ENCODE data around the gene SGPP2.

Gene SGPP2

GRCh38 chr2:222479859-222480258, 55.5 kb downstream of the SGPP2 start:
- no peak for DNase-seq

DNA sequence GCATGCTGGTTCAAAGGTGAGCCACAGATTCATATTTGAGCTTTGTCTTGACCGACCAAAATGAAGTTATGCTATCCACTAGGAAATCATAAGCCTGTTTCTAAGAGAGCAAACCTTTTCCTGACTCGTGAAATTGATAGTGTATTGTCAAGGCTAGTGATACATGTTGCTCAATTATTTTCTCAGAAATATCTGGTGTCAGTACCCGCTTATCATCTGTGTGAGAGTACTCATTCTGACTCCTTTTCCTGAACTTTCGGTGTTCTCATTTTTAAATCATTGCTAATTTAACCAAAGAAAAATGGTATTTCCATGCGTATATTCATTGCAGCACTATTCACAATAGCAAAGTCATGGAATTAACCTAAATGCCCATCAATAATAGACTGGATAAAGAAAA, 56.2 kb downstream of the SGPP2 start:
- DNase-seq: no peak

- no peak for DNase-seq
Measured at GRCh38 chr2:222481941-222482340, 57.6 kb downstream of the SGPP2 start.

GRCh38 chr2:222483513-222484039, 59.2 kb downstream of the SGPP2 start:
- DNase-seq: no peak

DNA sequence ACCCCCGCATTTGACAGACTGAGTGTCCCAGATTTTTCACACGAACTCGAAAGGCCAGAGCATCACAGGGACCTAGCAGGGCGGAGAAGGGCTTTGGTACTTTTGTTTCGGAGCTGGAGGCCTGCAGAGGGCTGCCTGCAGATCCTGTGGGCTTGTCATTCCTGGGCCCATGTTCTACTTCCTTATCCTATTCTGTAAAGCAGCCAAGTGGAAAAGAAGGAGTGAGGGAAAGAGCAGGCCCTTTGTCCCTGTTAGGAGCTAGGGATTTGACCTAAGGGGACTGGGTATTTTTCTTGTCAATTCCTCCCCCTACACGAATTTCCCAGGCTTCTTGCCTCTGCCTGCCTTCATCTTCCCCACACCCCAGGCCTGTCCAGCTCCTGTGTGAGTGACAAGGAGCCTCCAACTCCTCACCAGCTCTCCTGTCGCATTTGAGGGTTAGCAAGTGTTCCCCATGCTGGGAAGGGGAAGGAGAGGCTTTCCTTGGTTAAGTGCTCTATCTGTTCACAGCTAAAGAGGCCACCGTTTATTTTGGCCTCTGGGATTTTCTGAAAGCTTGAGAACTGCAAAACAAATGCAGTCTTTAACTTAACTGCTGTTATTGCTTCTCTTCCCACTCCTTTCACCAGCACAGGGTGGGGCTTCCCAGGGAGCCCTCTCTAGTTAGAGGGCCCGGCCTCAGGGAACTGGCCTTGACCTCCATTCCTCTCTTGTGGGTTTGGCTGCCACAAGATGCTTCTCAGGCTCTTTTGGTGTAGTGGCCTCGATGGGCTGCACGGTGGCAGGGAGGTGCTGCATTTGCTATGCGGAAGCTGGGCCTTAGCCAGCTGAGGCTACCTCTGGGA, 61.2 kb downstream of the SGPP2 start:
- no peak for DNase-seq

GRCh38 chr2:222490131-222490530, 65.8 kb downstream of the SGPP2 start:
- no peak for DNase-seq

GRCh38 chr2:222492683-222493082, 68.3 kb downstream of the SGPP2 start:
- no peak for DNase-seq

DNA sequence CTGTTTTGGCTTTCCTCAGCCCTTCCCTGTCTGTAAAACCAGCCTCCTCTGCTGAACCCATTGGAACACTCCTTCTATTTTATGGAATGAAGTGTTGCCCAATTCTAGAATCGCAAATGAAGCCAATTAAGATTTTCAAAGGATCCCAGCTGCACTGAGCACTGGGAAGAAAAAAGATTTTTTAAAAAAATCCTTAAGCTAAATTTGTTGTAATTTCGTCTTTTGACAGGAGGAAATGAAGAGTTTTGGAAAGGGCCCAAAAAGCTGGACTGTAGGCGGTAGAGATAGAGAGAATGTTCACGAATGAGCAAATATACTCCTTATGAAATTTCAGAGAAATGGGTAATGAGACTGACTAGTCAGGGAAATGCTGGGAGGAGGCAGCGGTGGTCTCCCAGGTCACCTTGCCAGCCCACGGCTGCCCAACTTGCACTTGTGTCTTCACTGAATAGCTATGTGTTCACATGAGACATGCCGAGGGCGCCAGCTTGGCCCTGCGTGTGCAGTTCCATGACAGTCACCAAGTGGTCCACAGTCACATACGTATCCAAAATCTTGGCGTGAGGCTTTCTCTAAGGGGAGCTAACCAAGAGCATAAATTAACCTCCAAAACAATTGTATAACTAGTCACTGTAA, 69.9 kb downstream of the SGPP2 start:
- no peak for DNase-seq

DNA sequence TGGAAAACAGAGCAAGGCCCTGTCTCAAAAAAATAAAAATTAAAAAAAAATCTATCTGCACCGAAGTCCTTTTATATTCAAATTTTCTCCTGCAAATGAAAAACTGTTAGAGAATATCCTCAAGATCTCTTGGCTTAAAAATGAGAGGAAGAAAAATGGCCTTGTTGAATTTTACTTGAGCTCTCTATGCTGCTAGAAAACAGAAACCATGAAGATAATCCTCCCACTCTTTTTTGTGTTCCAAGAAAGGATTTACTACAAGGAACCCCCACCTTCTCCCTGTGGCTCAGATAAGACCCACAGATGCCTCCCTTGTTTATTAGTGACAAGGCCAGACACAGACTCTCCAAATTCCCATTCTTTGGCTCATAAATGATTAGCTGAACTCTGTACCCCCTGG, 71.0 kb downstream of the SGPP2 start:
- DNase-seq: no peak

GRCh38 chr2:222499226-222499625, 74.9 kb downstream of the SGPP2 start:
- DNase-seq: no peak

DNA sequence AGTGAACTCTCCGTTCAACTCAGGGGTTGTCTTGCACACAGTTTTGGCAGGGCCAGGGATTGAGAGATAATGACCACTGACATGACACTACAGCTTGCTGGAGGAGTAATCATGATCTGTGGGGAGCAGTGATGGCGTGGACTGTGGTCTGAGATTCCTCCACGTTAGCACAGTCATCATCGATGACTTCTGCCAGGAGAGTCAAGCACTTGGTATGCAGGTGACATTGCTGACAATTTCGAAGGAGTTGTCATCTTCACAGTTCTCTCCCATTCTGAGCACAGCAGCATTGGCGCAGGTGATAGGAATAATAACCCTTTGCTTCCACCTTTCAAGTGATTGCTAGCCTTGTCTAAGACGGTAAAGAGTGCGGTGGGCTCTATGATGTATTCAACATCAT, 79.8 kb downstream of the SGPP2 start:
- no peak for DNase-seq

DNA sequence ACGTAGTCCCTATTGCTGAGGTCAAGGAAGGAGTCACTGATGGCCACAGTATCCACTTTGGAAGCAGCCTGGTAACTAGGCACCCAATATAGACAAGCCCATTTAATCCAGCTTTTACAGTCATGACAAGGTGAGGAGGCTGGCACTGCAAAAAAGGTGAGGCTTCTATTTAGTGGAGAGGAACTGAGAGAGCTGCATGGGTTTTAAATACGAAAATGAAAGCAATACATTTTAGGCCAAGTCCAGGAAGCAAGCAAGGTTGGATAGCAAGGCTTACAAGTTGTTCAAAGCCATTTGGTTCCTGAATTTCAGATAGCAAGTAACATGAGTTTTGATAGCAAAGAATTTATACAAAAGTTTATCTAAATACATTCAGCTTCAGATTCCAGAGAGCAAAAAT, 80.4 kb downstream of the SGPP2 start:
- DNase-seq: no peak

GRCh38 chr2:222506230-222506935, 82.0 kb downstream of the SGPP2 start:
- no peak for DNase-seq

DNA sequence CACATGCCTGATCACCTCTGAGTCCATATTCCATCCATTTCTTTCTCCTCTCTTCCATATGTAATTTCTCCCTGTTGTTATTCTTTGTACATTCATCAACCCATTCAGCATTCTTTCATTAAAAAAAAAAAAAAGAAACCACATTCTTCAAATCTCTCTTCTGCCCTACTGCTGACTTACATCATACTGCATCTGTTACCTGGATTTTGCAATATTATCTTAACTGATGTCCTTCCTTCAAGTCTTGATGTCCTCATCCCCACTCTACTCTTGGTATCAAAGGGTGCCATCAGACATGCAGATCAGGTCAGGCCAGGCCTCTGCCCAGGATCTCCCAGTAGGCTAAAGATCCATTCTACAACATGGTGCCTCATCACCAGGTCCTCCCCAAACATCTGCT, 90.6 kb downstream of the SGPP2 start:
- no peak for DNase-seq

- DNase-seq: no peak
Measured at GRCh38 chr2:222518570-222519381, 94.4 kb downstream of the SGPP2 start.

DNA sequence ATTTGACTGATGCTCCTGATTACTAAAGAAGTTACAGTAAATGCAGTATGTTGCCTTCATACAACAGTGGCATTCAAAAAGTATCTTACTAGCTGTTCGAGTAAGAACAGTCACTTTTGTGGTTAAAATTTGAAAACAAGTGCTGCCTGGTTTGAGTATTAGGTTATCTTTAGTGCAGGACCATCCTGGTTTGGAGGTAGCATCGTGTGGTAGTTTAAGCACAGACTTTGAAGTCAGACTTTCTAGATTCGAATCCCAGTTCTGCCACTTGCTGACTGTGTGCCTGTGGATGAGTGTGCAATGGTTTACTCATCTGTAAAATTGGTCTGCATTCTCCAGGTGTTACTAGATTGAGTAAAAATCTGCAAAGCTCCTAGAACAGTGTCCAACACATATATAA, 96.8 kb downstream of the SGPP2 start:
- DNase-seq: no peak

DNA sequence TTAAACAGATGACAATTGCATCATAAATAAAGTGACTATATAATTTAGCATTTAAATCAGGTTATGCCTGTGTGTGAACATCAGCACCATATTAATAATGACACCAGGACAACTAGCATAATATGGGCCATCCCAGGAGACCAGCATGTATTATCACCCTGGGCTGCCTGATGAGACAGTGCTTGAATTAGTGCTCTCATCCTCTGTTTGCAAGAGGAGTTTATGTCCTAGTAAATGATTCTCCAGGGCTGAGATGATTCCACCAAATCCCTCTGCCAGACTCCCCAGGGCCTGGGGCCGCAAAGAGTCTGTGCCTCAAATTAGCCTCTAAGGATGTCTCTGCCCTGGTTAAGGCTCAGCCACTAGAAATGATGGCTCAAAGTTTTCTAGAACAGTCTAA, 97.7 kb downstream of the SGPP2 start:
- DNase-seq: no peak

DNA sequence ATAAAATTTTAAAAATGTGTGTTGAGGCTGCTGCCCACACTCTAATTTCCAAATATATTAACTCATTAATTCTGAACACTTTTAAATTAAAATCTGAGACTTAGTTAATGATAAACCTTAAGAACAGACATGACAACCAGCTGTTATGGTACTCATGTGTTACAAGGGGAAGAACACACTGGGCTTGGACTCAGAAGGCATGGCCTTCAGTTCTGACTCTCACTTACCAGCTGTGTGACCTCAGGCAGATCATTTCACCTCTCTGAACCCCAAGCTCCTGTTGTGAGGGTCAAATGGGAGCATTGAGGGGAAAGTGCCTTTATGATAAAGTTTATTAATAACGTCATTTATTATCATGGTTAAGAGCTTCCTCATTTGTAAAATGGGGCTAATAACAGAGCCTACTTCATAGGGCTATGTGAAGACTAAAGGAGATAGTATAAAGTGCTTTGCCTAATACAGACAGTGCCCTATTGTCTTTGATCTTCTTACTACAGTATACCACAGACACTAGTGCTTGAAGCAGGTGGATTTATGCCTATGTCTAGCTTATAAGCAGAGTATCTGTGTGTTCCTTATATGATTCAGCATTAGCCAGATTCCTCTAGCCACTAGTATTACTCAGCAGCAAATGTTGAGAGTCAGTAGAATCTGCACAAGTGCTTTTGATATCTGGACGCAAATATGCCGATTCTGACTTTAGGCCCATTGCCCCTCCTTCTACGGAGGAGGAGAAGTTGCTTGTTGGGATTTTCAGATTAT, 99.6 kb downstream of the SGPP2 start:
- no peak for DNase-seq

- no peak for DNase-seq
Measured at GRCh38 chr2:222525811-222526210, 101.5 kb downstream of the SGPP2 start.

DNA sequence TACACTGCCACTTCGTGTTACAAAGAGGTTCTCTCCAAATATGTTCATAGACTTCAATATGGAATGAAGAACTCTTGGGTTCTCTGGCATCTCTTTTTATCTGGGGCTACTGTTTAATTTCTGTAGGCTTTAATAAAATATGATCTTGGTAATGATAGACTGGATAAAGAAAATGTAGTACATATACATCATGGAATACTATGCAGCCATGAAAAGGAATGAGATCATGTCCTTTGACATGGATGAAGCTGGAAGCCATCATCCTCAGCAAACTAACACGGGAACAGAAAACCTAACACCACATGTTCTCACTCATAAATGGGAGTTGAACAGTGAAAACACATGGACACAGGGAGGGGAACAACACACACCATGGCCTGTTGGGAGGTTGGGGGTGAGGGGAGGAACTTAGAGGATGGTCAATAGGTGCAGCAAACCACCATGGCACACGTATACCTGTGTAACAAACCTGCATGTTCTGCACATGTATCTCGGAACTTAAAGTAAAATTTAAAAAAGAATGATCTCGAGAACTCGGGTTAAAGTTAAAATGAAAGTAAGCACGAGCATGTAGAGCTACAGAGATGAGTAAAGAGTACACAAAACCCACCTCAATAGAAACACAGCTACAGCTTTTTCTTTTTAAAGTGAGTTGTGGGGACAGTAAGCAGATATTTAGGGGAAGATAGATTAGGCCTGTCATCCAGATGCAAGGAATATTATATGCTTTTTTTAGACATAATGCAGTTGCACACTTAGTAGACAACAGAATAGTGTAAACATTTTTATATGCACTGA, 102.3 kb downstream of the SGPP2 start:
- DNase-seq: no peak

DNA sequence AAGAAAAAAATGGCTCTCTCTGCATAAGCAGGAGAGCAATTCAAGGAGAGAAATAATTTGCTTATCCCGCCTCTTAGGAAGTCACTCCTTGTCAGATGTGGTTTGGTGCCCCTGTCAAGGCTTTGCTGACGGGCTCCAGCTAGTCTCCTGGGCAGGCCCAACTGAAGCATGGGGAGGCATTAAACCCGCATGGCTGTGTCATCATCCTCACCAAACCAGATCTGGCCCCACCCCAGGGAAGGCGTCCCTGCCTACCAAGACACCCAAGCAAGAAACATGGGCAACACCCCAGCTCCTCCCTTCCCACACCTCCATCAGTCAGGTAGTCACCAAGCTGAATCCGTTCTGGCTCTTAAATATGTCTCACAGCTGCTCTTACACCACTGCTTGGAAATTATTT, 108.0 kb downstream of the SGPP2 start:
- no peak for DNase-seq
